ENCODE results near the gene TARS1. TPM values are rescaled to one million over a fixed set of nuclear protein-coding genes. Genes with fewer than 3 reads are reported as not detected.
"Not testable (repeated sequence)": the region's sequence is repeated elsewhere in the genome, so short reads cannot be mapped to it uniquely, and the experiment has no call there.

Gene TARS1
- total and polyA plus RNA-seq, 5 donors from 2014 or later = 46.7 to 71.3 (median 62.5) TPM

DNA sequence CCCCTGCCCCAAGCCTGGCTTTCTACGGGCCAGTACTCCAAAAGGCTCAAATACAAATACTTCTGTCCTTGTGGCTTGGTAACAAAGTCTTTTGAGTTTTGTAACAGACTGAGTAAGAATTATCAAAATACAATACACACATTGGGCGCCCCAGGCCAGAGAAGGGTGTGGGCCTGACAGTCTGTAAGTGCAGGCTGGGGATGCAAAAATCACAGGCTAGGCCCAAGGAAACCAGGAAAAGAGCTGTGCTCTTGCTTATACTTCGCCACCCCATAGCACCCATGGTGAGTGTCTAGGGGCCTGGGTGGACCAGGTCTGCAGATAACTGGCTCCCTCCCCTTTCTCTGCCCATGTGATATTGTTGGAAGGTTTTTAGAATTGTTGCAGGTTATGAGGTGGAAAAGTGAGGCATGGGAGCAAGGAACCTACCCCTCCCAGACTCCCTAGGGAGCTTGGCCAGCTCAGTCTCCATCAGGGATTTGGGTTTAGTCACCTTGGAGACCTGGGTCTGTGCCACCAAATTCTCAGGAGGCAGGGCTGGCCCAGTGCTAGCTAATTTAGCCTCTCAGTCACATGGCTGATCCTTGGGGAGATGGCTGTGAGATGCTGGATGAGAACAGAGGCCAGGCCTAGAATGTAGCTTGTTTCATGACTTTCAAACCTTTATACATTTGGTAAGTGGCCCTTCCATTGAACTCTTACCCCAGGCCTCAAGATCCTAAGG, 72.9 kb downstream of the TARS1 start:
- Mint-ChIP-seq H3K36me3 (no peaks in the 10 kb centered on the region), H3K27me3 (no peaks in the 10 kb centered on the region), H3K27ac (no peak overlapping the region), H3K4me1 (no peaks in the 10 kb centered on the region), H3K9me3 (peaks cover 0 to 3% (median 0%) of the 10 kb centered on the region in 7 donors), H3K4me3 (no peak overlapping the region)
- Histone ChIP-seq H3K4me1 (ENCODE audit: control insufficient read depth, insufficient read depth, low read length, poor library complexity, severe bottlenecking) (no peaks in the 10 kb centered on the region), H3K27me3 (ENCODE audit: control insufficient read depth, insufficient read depth, low read length) (no peaks in the 10 kb centered on the region), H3K36me3 (ENCODE audit: control insufficient read depth, insufficient read depth, low read length) (no peaks in the 10 kb centered on the region), H3K27ac (ENCODE audit: insufficient read depth, low read length, poor library complexity, severe bottlenecking) (no peak overlapping the region), H3K4me3 (ENCODE audit: low read depth, low read length) (no peak overlapping the region), H3K9me3 (ENCODE audit: control insufficient read depth in 2 of 2, low read length in 2 of 2) (no peaks in the 10 kb centered on the region)
- DNase-seq (no peak), ATAC-seq (ENCODE audit: low read depth in 2 of 2) (no peak)

- ATAC-seq (ENCODE audit: low read depth in 2 of 2); H3K27ac ChIP-seq (ENCODE audit: insufficient read depth, low read length, poor library complexity, severe bottlenecking); H3K9me3 ChIP-seq (ENCODE audit: control insufficient read depth in 2 of 2, low read length in 2 of 2); H3K9me3 Mint-ChIP-seq; H3K4me1 Mint-ChIP-seq; H3K4me3 Mint-ChIP-seq; H3K4me3 ChIP-seq (ENCODE audit: low read depth, low read length); H3K36me3 Mint-ChIP-seq; DNase-seq; H3K27ac Mint-ChIP-seq; H3K4me1 ChIP-seq (ENCODE audit: control insufficient read depth, insufficient read depth, low read length, poor library complexity, severe bottlenecking); H3K27me3 Mint-ChIP-seq; H3K27me3 ChIP-seq (ENCODE audit: control insufficient read depth, insufficient read depth, low read length); H3K36me3 ChIP-seq (ENCODE audit: control insufficient read depth, insufficient read depth, low read length): not testable (repeated sequence)
Measured at GRCh38 chr5:33515366-33515765, 74.6 kb downstream of the TARS1 start.

GRCh38 chr5:33516421-33516820, 75.7 kb downstream of the TARS1 start:
- Mint-ChIP-seq H3K4me1 (no peaks in the 10 kb centered on the region), H3K27ac (no peak overlapping the region), H3K36me3 (no peaks in the 10 kb centered on the region), H3K27me3 (no peaks in the 10 kb centered on the region), H3K4me3 (no peak overlapping the region), H3K9me3 (peaks cover 0 to 3% (median 0%) of the 10 kb centered on the region in 7 donors)
- no peaks in the 10 kb centered on the region for H3K9me3 ChIP-seq (ENCODE audit: control insufficient read depth in 2 of 2, low read length in 2 of 2)
- H3K36me3 ChIP-seq (ENCODE audit: control insufficient read depth, insufficient read depth, low read length) = no peaks in the 10 kb centered on the region
- no peak overlapping the region for H3K27ac ChIP-seq (ENCODE audit: insufficient read depth, low read length, poor library complexity, severe bottlenecking)
- H3K27me3 ChIP-seq (ENCODE audit: control insufficient read depth, insufficient read depth, low read length) = no peaks in the 10 kb centered on the region
- DNase-seq (no peak), ATAC-seq (ENCODE audit: low read depth in 2 of 2) (no peak)
- no peak overlapping the region for H3K4me3 ChIP-seq (ENCODE audit: low read depth, low read length)
- H3K4me1 ChIP-seq (ENCODE audit: control insufficient read depth, insufficient read depth, low read length, poor library complexity, severe bottlenecking) = no peaks in the 10 kb centered on the region

Measured in CD4-positive, CD25-positive, alpha-beta regulatory T cell (primary cell).